Spleen (tissue), 7 donors: ENCODE data around the gene PRKG1.

Experiments
- CTCF ChIP-seq, 11 experiments: fragments of 200-600 bp in 7 of 11; fragments of 450-650 bp in 4 of 11; sonication (generic) in 4 of 11; IDR thresholded peaks in 8 of 11; conservative IDR thresholded peaks in 3 of 11; 1 replicate in 7 of 11; 2 replicates in 4 of 11; pipeline versions ENCODE4 v1.4.0 to v1.8.0; 2016 to 2021; ENCODE audit warnings: antibody characterized with exemption in 11 of 11, inconsistent platforms in 4 of 11, mild to moderate bottlenecking in 1 of 11
- POLR2AphosphoS5 ChIP-seq, 3 donors: sonication (generic); formaldehyde crosslinking; IDR thresholded peaks; one replicate each; pipeline ENCODE4 v1.5.1; 2017; ENCODE audit warnings: antibody characterized with exemption in 3 of 3
- donor health status: DM: no; HTN: no; CAD: no; lungs with moderate emphysema.
- donor health status: DM: no; HTN: no; CAD: no.
- donor health status: DM: no; HTN: no; CAD: no.

GRCh38 chr10:52064084-52064845 is 990.0 kb downstream of the PRKG1 start:
- no peak for TF ChIP-seq CTCF (IDR thresholded peaks at IDR 0.05 in 8 of 11, conservative IDR thresholded peaks at IDR 0.05 in 3 of 11)
- TF ChIP-seq POLR2AphosphoS5 (IDR thresholded peaks at IDR 0.05) = no peak
